ENCODE results near the gene SEPTIN1. TPM values are rescaled to one million over a fixed set of nuclear protein-coding genes. Genes with fewer than 3 reads are reported as not detected.
A peak's percentile ranks its signal among the peaks of the same experiment; 100 is the strongest.

SEPTIN1 gene
- total RNA-seq (2016; rRNA removed; fragmentation: Illumina TruSeq; extraction: Trizol), result 0.18 and 0.27 TPM in 2 replicates
- 0.18 and 0.51 TPM in 2 replicates for total RNA-seq (2016; cell fraction: cytosol; rRNA removed; fragmentation: Illumina TruSeq; extraction: Trizol; ENCODE audit: low read depth)
- total RNA-seq (2016; cell fraction: insoluble cytoplasmic fraction; rRNA removed; fragmentation: Illumina TruSeq; extraction: Trizol), result 0.17 and 0.18 TPM in 2 replicates
- 0.28 and 0.68 TPM in 2 replicates for total RNA-seq (2016; cell fraction: membrane; rRNA removed; fragmentation: Illumina TruSeq; extraction: Trizol)
- total RNA-seq (2016; cell fraction: nucleus; rRNA removed; fragmentation: Illumina TruSeq; extraction: Trizol), result not detected in 2 replicates
- polyA plus RNA-seq (2011; rRNA removed), result 0.67 and 0.94 TPM in 2 replicates
- 0.56 and 0.76 TPM in 2 replicates for polyA plus RNA-seq (2011; cell fraction: cytosol; rRNA removed)
- 1.0 and 1.3 TPM in 2 replicates for polyA plus RNA-seq (2011; cell fraction: nucleus; rRNA removed)
- 1.1 and 1.7 TPM in 2 replicates for polyA plus RNA-seq (2012)
- polyA plus RNA-seq (2016; cell fraction: cytosol; fragmentation: Illumina TruSeq; extraction: Trizol; ENCODE audit: low read depth), result 4.2 and 4.6 TPM in 2 replicates
- 0.76 and 0.85 TPM in 2 replicates for polyA plus RNA-seq (2016; cell fraction: insoluble cytoplasmic fraction; fragmentation: Illumina TruSeq; extraction: Trizol; ENCODE audit: low read depth)
- 3.3 and 3.8 TPM in 2 replicates for polyA plus RNA-seq (2016; cell fraction: membrane; fragmentation: Illumina TruSeq; extraction: Trizol; ENCODE audit: low read depth)
- polyA plus RNA-seq (2016; cell fraction: nucleus; fragmentation: Illumina TruSeq; extraction: Trizol; ENCODE audit: insufficient read depth, low read depth), result 0.65 and 1.1 TPM in 2 replicates
- 0.24 TPM in 1 of 2 replicates, not detected in the other for polyA minus RNA-seq (2011; rRNA and poly(A)+ RNA removed; ENCODE audit: low replicate concordance)
- not detected in 2 replicates for polyA minus RNA-seq (2011; cell fraction: cytosol; rRNA and poly(A)+ RNA removed)
- 0.13 TPM in 1 of 2 replicates, not detected in the other for polyA minus RNA-seq (2011; cell fraction: nucleus; rRNA and poly(A)+ RNA removed)
- Bru-seq, nascent RNA, result percentile 30 among the genes with signal in this experiment
- BruChase-seq, experiment 1, labeled RNA remaining after a 6-hour chase, result percentile 37 among the genes with signal in this experiment
- BruChase-seq, experiment 2, labeled RNA remaining after a 2-hour chase, result percentile 35 among the genes with signal in this experiment
- long read RNA-seq, experiment 1, partial matches to known transcripts, result 2 of 3 reads
- long read RNA-seq, experiment 1, other reads (novel, unspliced or antisense), result 1 of 3 reads
- long read RNA-seq, experiment 2, partial matches to known transcripts, result 2 of 3 reads
- long read RNA-seq, experiment 2, other reads (novel, unspliced or antisense), result 1 of 3 reads

GRCh38 chr16:30382111-30382881, at the start of gene SEPTIN1:
Gene SEPTIN1 (minus strand): TSS chr16:30382561. CDS start chr16:30382542, 19 bp downstream.
- CTCF ChIA-PET (ENCODE audit: low intra/inter-chr PET ratio, low total read pairs), result no interaction called here

More at GRCh38 chr16:30382111-30382881, at the start of gene SEPTIN1:
- Histone ChIP-seq H3K36me3 (replicated peaks in 1 of 2; ENCODE audit: control insufficient read depth in 1 of 2, insufficient read depth in 2 of 2, low read length in 2 of 2) (no peaks in the 10 kb centered on the region), H3K4me1 (ENCODE audit: insufficient read depth, low read length) (peaks cover 41% of the 10 kb centered on the region), H3K9me3 (ENCODE audit: low read length) (no peaks in the 10 kb centered on the region), H3K9ac (ENCODE audit: insufficient read depth, low read depth, low read length) (no peak within 1 kb of the TSS), H3K4me3 (replicated peaks in 1 of 3; ENCODE audit: insufficient read depth in 1 of 3, low read depth in 2 of 3, low read length in 3 of 3) (peak within 1 kb of the TSS in 1 of 3 experiments; percentile 27; a peak in 1 of 6 replicates), H4K20me1 (ENCODE audit: insufficient read depth, low read length) (no peaks in the 10 kb centered on the region), H3K79me2 (ENCODE audit: insufficient read depth, low read length) (peaks cover 2% of the 10 kb centered on the region), H3K27ac (ENCODE audit: extremely low read length, insufficient read depth, low read length) (no peak within 1 kb of the TSS), H3K4me2 (ENCODE audit: low read depth, low read length) (peak within 1 kb of the TSS; percentile 54), H2AFZ (ENCODE audit: low read length) (no peak within 1 kb of the TSS), H3K27me3 (ENCODE audit: control insufficient read depth in 1 of 2, insufficient read depth in 2 of 2, low read length in 2 of 2) (no peaks in the 10 kb centered on the region)
- FAIRE-seq, result no peak
- 72% methylated on average over 11 of the region's 12 CpGs for WGBS (ENCODE audit: low lambda C conversion rate)
- in situ Hi-C loops (cut with HindIII; ENCODE audit: extremely low pct_ligation_motif_present, low pct_unique_long_range_greater_than_20kb) (no loop called here), intact Hi-C loops (cut with micrococcal nuclease; ENCODE audit: unreplicated experiment) (no loop called here)
- ATAC-seq, result no peak
- no peak for TF ChIP-seq ZMAT3 (CRISPR knock-in tag; conservative IDR thresholded peaks at IDR 0.05)
- no peak for TF ChIP-seq CAMTA2 (CRISPR knock-in tag; IDR thresholded peaks at IDR 0.05; ENCODE audit: borderline replicate concordance)
- POLR2A ChIA-PET, result interaction anchor here (0.8 to 2.9 kb wide), 4 partner anchors 10 to 25 kb away, joined by 3 to 14 read pairs (median 8); partner anchors contain the start of genes ZNF48 and ZNF771
- DNase-seq (ENCODE audit: low spot score), result no peak
- no TSS peak for BruUV-seq (replicated peaks)
